Ramos (cell line): Measurements from ENCODE around the gene LACTB.

Source experiments
- in situ Hi-C: fragments of 300-500 bp; cut with MboI; formaldehyde crosslinking; loops from one replicate; pipeline ENCODE4 v1.14.3; 2022; ENCODE audit warnings: low sequenced_read_pairs; ENCODE audit not compliant: unreplicated experiment

The LACTB gene

DNA sequence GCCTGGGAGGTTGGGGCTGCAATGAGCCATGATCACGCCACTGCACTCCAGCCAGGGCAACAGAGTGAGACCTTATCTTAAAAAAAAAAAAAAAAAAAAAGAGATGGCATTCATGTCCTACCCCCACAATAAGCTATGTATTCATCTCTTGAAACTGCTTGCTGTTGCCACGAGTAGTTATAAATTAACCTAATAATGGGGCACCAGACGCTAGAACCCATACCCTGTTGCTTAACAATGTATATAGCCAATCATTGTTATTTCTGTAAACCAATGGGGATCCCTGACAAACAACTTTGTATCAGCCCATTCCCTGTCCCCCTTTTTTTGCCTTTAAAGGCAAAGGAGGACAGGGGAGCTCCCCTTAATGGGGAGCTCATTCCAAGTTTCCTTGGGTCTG is 2.8 kb upstream of the LACTB start:
- in situ Hi-C loops: no loop called here

DNA sequence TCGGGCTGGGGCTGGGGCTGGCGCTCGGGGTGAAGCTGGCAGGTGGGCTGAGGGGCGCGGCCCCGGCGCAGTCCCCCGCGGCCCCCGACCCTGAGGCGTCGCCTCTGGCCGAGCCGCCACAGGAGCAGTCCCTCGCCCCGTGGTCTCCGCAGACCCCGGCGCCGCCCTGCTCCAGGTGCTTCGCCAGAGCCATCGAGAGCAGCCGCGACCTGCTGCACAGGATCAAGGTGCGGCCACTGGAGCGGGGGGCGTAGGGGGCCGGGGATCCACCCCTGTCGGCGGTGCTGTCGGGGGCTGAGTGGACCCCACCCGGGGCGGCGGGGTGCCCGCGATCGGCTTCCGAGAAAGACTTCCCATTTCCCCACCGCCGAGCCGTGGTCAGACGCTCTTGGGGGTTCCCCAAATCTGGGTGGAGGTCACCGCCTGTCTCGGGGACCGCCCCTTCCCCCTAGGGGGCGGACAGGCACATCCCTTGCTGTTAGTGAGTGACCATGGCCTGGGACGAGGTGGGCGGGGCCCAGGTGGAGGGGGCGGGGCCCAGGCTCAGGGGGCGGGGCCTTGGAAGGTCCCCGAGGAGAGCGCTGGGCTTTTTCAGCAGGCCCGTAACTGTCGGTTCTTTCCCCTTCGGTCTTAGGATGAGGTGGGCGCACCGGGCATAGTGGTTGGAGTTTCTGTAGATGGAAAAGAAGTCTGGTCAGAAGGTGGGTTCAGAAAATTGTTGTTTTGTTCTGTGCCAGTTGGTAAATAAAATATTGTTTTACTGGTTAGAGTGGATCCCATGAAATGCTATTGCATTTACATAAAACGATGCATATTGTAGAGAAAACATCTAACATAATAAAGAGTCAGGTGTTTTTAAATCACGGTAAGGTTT is 578 bp downstream of the LACTB start:
- in situ Hi-C loops: no loop called here

DNA sequence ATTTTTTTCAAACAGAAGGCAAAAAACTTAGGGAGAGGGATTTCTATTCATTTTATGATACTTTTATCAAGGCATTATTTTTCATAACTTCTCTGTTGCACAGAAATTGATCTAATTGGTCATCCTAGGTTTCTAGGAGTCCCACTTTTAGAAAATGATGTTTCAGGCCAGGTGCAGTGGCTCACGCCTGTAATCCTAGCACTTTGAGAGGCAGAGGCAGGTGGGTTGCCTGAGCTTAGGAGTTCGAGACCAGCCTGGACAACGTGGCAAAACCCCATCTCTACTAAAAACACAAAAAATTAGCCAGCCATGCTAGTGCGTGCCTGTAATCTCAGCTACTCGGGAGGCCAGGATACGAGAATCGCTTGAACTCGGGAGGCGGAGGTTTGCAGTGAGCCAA is 2.8 kb downstream of the LACTB start:
- in situ Hi-C loops: no loop called here

DNA sequence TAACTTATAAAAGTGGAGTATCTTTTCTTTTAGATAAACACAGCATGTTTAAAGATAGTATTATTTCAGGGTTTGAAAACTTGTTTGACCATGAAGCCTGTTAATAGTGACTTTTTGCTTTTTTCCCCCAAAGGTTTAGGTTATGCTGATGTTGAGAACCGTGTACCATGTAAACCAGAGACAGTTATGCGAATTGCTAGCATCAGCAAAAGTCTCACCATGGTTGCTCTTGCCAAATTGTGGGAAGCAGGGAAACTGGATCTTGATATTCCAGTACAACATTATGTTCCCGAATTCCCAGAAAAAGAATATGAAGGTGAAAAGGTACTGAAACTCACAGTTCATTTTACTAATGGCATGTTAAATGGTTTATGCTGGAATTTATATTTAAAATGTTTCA is 5.1 kb downstream of the LACTB start:
- in situ Hi-C loops: no loop called here

DNA sequence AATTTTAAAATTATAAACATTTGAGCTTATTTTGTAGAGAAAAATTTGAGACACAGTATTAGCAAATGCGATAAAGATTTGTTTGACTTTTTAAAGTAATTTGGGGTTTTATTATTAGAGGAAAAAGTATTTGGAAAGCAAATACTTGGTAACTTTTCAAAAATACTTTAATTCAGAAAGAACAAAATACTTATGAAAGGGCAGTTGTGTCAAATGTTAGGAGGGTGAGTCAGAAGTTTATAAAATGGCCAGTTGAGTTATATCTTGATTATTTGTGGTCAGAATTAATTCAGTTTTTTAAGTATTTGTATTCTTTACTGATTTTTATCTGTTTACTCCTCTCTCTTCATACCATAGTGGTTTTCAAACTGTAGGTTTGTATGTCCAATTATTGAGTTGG is 12.1 kb downstream of the LACTB start:
- in situ Hi-C loops: no loop called here

DNA sequence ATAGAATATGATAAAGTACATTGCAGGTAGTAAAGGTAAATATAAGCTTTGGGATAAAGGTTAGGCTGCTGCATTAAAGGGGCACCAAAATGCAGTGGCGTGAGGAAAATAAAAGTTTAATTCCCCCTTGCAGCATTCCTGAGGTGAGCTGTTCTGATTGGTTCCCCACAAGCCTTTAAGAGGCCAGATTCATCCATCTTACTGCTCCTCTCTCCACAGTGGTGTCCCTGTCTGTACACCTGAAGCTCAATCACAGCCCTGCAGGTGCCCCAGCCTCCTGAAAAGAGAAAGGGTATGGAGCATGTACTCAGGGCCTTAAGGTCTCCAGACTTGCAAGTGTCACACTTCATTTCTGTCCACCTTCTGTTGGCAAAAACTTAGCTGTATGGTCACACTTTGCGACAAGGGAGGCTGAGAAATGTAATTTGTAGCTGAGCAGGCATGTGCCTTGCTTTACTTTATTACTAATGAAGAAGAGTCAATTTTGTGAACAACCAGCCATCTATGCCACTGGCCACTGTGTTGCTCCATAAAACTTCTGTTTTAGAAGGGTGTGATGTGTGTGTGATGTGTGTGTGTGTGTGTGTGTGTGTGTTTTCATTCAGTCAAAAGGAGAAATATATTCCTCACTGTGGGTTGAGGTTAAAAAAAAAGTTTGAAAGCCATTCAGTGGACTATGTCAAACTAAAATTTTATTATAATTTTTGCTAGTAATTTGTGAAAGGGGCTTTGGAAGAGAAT is 12.8 kb downstream of the LACTB start:
- in situ Hi-C loops: no loop called here

DNA sequence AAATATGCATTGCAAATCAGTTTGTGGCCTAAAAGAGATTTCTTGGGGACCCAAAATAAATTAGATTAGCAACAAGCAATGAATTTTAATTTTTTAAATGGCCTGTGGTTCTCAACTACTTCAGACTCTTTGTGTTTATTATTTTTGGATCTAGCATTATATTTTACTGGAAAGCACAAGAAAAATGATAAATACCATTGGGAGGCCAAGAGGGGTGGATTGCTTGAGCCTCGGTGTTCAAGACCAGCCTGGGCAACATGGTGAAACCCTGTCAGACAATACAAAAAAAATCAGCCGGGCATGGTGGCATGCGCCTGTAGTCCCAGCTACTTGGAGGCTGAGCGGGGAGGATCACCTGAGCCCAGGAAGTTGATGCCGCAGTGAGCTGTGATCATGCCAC is 13.6 kb downstream of the LACTB start:
- in situ Hi-C loops: no loop called here

DNA sequence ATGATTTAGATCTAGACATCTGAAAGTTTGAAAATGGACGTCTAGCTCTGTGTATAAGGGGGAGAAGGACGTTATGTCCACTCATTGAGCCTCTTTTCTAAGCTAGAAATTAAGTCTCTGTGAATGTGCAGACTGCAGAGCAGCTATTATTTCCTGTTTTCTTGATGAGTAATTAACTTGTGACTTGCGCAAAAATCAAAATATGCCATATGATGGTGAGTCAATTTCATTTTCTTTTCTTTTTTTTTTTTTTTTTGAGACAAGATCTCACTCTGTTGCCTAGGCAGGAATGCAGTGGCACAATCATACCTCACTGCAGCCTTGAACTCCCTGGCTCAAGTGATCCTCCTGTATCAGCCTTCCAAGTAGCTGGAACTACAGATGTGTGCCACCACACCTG is 14.1 kb downstream of the LACTB start:
- in situ Hi-C loops: no loop called here

DNA sequence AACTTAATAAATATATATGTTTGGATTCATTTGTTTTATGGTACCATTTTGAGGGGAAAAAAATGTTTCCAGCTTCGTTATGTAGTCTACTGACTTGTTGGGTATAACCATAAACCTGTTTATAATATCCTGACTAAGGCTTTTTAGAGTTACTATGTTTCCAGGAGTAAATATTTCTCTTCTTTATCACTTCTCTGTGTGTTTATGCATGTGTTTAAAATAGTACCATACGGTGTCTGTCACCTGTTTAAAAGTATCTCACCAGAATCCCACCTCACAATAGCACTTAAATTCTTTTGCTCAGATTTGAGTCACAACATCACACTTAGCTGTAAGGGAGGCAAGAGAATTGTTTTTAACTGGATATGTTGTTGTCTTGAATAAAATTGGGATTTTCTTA is 15.1 kb downstream of the LACTB start:
- in situ Hi-C loops: no loop called here

DNA sequence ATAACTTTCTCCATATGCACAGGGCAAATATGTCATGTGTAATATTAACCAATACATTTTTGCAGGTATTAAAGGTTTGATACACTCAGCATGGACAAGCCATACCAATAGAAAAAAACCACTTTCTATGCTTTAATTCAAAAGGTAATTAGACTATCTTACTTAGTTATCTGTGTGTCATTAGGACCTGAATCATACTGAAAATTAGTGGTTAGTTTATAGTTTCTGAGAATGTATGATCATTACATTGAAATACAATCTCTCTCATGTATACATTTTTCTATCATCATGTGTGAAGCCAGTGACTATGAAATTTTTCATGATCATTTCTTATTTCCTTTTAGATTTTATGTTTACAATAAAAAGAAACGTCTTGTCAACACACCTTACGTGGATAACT is 19.3 kb downstream of the LACTB start:
- in situ Hi-C loops: no loop called here

DNA sequence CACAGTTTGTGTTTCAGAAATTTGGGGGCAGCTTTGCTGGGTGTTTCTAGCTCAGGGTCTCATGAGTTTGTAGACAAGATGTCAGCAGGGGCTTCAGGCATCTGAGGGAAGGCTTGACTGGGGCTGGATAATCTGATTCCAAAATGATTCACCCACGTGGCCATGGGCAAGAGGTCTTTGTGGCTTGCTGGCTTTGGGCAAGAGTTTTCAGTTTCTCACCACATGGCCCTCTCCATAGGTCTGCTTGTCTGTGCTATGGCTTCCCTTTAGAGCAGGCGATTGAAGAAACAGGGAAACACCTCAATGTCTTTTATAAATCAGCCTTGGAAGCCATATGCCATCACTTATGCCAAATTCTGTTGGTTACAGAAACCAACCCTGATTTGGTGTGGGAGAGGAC is 23.8 kb downstream of the LACTB start:
- in situ Hi-C loops: no loop called here

DNA sequence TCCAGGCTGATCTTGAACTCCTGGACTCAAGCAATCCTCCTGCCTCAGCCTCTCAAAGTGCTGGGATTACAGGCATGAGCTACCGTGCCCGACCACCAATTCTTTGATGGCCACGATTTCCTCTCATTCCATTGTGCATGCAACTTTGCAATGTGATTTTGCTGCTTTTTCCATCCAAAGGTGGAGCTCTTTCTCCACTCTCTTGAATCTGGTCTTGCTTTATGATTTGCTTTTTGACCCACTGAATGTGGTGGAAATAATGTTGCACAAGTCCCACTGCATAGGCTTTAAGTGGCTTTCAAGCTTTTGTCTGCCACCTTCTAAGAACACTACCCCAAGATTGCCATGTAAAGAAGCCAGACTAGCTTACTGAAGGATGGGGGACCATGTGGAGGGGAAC is 25.0 kb downstream of the LACTB start:
- in situ Hi-C loops: no loop called here

DNA sequence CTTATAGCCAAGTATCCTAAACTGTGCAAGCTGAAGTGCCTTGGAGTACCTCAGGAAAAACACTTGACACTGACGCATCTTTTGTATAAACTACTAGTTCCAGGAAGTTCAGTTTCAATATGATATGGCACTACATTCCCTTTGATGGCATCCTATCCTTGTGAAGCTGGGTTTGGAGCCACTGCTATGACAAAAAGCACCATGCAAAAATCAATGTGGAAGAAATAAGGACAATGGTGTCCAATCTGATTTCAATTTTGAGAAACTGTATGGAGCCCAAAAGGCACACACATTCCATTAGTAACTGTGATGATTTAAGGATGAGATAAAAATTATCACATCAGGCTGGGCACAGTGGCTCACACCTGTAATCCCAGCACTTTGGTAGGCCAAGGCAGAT is 30.0 kb downstream of the LACTB start:
- in situ Hi-C loops: no loop called here

DNA sequence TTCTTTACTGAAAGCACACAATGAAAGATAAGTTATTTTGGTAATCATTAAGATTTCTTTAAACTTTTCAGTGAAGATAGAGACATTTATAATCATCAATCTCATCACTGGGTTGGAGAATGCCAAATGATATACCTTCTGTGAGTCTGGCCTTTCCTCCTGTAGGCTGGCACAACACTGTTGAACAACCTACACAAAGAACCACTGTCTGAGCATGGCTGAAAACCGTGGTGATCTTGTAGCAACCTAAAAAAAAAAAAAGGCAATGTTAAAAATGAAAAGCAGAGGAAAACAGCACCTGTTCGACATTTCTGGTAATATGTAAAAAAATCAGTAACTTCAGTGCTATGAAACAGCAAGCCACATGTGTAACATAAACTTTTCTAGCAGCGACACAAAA is 33.8 kb downstream of the LACTB start:
- in situ Hi-C loops: no loop called here

DNA sequence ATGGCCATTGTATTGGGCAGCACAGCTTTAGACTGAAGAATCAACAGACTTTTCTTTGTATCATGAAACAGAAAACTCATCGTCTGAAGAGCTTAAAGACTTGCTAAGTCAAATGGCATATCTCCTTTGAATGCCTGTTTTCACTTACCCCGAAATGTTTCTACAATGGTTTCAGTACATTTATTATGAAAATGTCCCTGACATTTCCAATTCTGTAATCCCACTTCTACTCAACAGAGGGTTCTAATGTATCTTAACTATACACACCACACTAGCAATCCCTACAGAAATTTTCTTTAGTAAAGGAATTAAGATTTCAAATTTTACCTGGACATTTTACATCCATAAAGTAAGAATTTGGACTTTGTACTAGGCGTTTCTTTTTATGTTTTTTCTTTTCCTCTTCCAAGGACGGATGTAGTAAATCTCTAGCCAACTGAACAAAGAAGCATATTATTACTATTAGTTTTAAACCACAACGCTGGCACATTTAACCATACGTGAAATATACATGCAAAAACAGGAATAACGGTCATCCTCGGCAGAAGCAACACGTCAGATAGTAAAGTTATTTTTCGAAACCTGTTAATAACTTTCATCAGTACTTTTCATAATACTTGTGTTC is 34.5 kb downstream of the LACTB start:
- in situ Hi-C loops: no loop called here

DNA sequence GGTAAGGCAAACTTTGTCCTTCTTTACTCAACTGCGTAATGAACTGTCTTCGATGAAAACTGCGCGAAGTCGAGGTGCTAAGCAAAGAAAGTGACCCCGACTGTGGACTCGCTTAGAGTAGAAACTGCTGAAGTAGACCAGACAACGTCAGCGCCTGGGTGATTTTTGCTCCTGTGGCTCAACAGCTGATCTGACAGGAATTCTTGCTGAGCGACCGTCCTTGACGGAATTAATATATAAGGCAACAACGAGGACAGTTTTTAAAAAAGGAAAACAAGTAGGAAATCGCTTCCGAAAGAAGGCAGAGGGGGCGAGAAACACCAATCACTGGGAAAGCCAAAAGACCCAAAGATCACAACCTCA is 35.1 kb downstream of the LACTB start:
- in situ Hi-C loops: no loop called here

DNA sequence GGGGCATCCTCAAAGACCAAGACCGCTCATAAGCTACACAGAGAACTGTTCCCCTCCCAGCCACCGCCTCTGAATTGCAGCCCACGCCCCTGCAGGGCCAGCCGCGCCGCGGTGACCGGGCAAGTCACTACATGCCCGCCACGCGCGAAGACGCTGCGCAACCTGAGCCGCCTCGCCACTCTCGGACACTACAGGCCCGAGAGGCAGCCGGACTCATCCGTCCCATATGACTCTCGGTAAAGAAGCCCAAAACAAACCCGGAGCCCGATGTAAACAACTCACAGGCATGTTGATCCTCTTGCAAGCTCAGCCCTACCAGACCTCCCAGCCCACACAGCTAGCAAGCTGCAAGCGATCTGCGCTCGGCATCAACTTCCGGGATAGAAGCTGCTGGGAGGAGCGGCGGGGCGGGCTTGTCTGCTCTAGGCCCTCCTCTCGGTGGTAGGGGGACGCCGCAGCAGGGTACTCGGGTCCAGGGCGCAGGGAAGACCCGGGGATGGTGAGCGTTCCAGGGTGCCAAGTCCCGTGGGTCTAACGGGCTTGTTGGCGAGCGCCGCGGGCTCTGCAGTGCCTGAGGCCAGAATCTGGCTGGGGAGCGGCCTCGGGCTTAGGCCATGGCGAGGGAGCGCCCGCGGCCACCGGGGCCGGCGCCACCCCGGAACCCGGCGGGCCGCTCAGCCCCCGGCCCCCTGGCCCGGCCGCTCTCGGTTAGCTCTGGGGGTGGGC is 35.6 kb downstream of the LACTB start, which contains the start of gene RPS27L:
Gene RPS27L, minus strand, starts transcription at position 360 of the 726 bp plus-strand sequence. Its CDS starts 72 bp downstream, at position 288.
- in situ Hi-C loops: no loop called here

DNA sequence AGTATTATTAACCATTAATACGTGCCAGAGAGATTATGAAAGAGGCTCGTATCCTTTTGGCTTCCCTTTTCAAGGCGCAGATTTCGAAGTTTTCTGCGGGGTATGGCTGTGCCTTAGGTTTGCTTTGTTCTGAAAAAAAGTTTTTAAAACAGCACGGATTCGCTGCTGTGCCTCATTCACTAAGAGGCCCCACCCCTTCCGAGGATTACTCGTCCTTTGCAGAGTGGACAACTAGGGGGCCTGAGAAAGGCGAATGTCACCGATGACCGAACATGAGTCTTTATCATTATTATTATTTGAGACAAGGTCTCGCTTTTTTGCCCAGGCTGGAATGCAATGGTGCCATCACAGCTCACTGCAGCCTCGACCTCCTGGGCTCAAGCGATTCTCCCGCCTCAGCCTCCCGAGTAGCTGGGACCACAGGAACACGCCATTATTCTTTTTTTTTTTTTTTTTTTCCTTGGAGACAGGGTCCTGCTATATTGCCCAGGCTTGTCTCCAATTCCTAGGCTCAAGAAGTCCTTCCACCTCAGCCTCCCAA is 36.3 kb downstream of the LACTB start:
- in situ Hi-C loops: no loop called here

DNA sequence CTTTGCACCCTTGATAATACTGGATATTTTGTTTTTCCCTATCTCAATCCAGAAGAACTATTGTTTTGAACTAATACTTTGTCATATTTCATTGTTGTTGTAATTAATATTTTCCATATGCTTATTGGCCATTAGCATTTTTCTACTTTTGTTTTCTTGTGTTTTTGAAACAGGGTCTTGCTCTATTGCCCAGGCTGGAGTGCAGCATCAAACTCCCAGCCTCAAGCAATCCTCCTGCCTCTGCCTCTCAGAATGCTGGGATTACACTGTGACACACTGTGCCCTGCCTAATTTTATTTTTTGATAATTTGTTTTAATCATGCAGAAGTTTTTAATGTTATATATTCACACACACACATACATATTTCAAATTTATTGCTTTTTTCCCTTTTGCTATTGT is 39.0 kb downstream of the LACTB start:
- in situ Hi-C loops: no loop called here

DNA sequence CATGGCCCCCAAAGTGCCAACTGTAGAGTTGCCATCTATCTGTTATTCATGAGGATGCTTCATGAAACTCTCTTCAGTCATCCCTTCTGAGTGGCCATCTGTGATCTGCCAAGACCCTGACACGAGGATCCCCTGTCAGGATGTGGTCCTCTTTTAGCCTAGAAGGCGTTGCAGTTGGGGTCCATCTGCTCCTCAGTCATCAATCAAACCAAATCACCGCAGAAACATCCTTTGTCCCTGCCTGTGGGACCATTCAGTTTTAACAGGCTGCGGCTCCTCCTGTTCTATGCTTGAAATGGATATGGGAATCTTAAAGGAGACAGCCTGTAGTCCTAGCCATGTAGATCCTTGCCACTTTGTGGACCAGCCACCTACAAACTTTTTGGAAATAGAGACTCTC is 41.6 kb downstream of the LACTB start:
- in situ Hi-C loops: no loop called here
